Liver (tissue), 9 donors: Measurements from ENCODE around the gene SLC24A3. TPM values are rescaled to one million over a fixed set of nuclear protein-coding genes. Genes with fewer than 3 reads are reported as not detected.

Experiments
- DNase-seq: peaks from one replicate; pipeline ENCODE4 v3.0.0-alpha.2; 2017; ENCODE audit warnings: low spot score
- H3K27ac ChIP-seq, 2 donors: one replicate each; pipeline ENCODE4 v1.7.0; 2013; ENCODE audit warnings: inconsistent platforms in 2 of 2, low read length in 2 of 2, control low read depth in 1 of 2, low read depth in 1 of 2, mild to moderate bottlenecking in 1 of 2
- H3K27me3 ChIP-seq, 4 donors: one replicate each; pipeline versions ENCODE4 v1.6.1 to v1.7.0; 2013; ENCODE audit warnings: low read length in 3 of 4, inconsistent platforms in 1 of 4, mild to moderate bottlenecking in 1 of 4, moderate library complexity in 1 of 4; ENCODE audit not compliant: control insufficient read depth in 4 of 4, insufficient read depth in 4 of 4
- H3K36me3 ChIP-seq, 4 donors: one replicate each; pipeline versions ENCODE4 v1.6.1 to v1.7.0; 2013; ENCODE audit warnings: low read length in 3 of 4, mild to moderate bottlenecking in 3 of 4, low read depth in 1 of 4, moderate library complexity in 1 of 4; ENCODE audit not compliant: control insufficient read depth in 4 of 4, insufficient read depth in 3 of 4
- H3K4me1 ChIP-seq, 4 donors: one replicate each; pipeline versions ENCODE4 v1.6.1 to v1.7.0; 2013; ENCODE audit warnings: low read length in 3 of 4, mild to moderate bottlenecking in 3 of 4, moderate library complexity in 1 of 4; ENCODE audit not compliant: control insufficient read depth in 4 of 4, insufficient read depth in 4 of 4
- H3K4me3 ChIP-seq, 3 donors: one replicate each; pipeline versions ENCODE4 v1.6.1 to v1.7.0; 2013; ENCODE audit warnings: low read length in 3 of 3, control low read depth in 1 of 3, low read depth in 1 of 3, mild to moderate bottlenecking in 1 of 3
- H3K9ac ChIP-seq, 2 donors: one replicate each; pipeline ENCODE4 v1.7.0; 2013; ENCODE audit warnings: low read length in 2 of 2, mild to moderate bottlenecking in 2 of 2, moderate library complexity in 2 of 2, control low read depth in 1 of 2, low read depth in 1 of 2
- H3K9me3 ChIP-seq, 4 donors: one replicate each; pipeline versions ENCODE4 v1.6.1 to v1.7.0; 2013; ENCODE audit warnings: low read length in 3 of 4; ENCODE audit not compliant: control insufficient read depth in 4 of 4
- EGR1 ChIP-seq, 2 donors: IDR thresholded peaks; 2 replicates each; pipeline ENCODE4 v1.6.1; 2016 to 2018; ENCODE audit warnings: antibody characterized with exemption in 2 of 2, low read depth in 2 of 2
- FOXA1 ChIP-seq: IDR thresholded peaks from 2 replicates; pipeline ENCODE4 v1.6.1; 2016; ENCODE audit warnings: antibody characterized with exemption
- FOXA2 ChIP-seq: IDR thresholded peaks from 2 replicates; pipeline ENCODE4 v1.6.1; 2016; ENCODE audit warnings: antibody characterized with exemption
- GABPA ChIP-seq, 2 donors: IDR thresholded peaks in 1 of 2; conservative IDR thresholded peaks in 1 of 2; 2 replicates each; pipeline ENCODE4 v1.6.1; 2016; ENCODE audit warnings: antibody characterized with exemption in 2 of 2, mild to moderate bottlenecking in 1 of 2, moderate library complexity in 1 of 2
- HNF4A ChIP-seq, 2 donors: conservative IDR thresholded peaks; 2 replicates each; pipeline ENCODE4 v1.6.1; 2016; ENCODE audit warnings: antibody characterized with exemption in 2 of 2, mild to moderate bottlenecking in 2 of 2
- HNF4G ChIP-seq: IDR thresholded peaks from 2 replicates; pipeline ENCODE4 v1.6.1; 2016; ENCODE audit warnings: antibody characterized with exemption
- JUND ChIP-seq, 2 donors: IDR thresholded peaks; 2 replicates each; pipeline ENCODE4 v1.6.1; 2016; ENCODE audit warnings: antibody characterized with exemption in 2 of 2
- RAD21 ChIP-seq, 2 donors: IDR thresholded peaks; 2 replicates each; pipeline ENCODE4 v1.6.1; 2016; ENCODE audit warnings: antibody characterized with exemption in 2 of 2, mild to moderate bottlenecking in 2 of 2
- YY1 ChIP-seq: IDR thresholded peaks from 2 replicates; pipeline ENCODE4 v1.6.1; 2016; ENCODE audit warnings: antibody characterized with exemption, mild to moderate bottlenecking
- WGBS: extraction: QIAGEN DNeasy Blood & Tissue Kit; methylation state at CpG from one replicate; pipeline ENCODE4 v1.1.7; 2013; 5-methylcytosine and 5-hydroxymethylcytosine counted together
- polyA plus RNA-seq, 2 donors: library from polyadenylated mRNA; stranded (reverse) in 1 of 2; unstranded in 1 of 2; fragments of 200-250 nt in 1 of 2; fragments of >200 nt in 1 of 2; fragmentation: Nextera tagmentation in 1 of 2; extraction: Ambion mirVana in 1 of 2; gene quantifications; one replicate each; pipeline versions ENCODE4 v1.2.1 to v1.2.3, GENCODE V29; 2013 to 2015
- total RNA-seq, 2 donors: library from RNA; depleted of rRNA; stranded (reverse); fragments of >200 nt; gene quantifications; one replicate each; pipeline ENCODE4 v1.2.3, GENCODE V29; 2014
- TF ChIP-seq, protein P1 (sequence below): IDR thresholded peaks from 2 replicates; pipeline ENCODE4 v1.6.1; 2016; ENCODE audit warnings: antibody characterized with exemption
- TF ChIP-seq, protein P2 (sequence below): fragments of 150-350 bp; IDR thresholded peaks from 2 replicates; pipeline ENCODE4 v1.5.1; 2017; ENCODE audit warnings: improper control_type of control experiment, low read depth, low read length; ENCODE audit not compliant: missing input control
- TF ChIP-seq, protein P3 (sequence below): IDR thresholded peaks from 2 replicates; pipeline ENCODE4 v1.6.1; 2016; ENCODE audit warnings: antibody characterized with exemption, mild to moderate bottlenecking
- TF ChIP-seq, protein P4 (sequence below): IDR thresholded peaks from 2 replicates; pipeline ENCODE4 v1.6.1; 2016; ENCODE audit warnings: antibody characterized with exemption
- TF ChIP-seq, protein P5 (sequence below): IDR thresholded peaks from 2 replicates; pipeline ENCODE4 v1.6.1; 2016; ENCODE audit warnings: antibody characterized with exemption
- donor health status: healthy.
- donor health status: healthy.
- donor health status: healthy.
- donor health status: healthy.
- donor health status: healthy.

The SLC24A3 gene
- total and polyA plus RNA-seq, 4 donors, result 0.28 to 1.8 (median 0.46) TPM

DNA sequence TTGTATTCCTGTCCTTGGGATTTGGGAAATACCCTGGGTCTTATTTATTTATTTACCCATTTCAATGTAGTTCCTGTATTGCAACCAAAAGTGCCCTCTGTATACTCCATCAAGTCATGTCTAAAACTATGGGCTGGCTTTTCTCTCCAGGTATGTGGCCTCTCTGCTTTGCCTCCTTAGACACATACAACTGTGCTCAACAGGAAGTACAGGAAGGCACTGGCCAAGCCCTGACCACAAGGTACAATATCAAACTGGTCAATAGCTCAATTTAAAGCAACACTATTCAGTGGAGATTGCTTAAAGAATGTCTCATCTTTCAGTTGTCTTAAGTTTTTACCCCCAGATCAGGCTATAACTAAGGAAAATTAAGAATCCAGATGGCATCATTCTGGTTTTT, 42.3 kb upstream of the SLC24A3 start:
- DNase-seq, result no peak
- H3K27me3 ChIP-seq, result peaks cover 0 to 9% (median 0%) of the 10 kb centered on the region in 4 donors
- TF ChIP-seq EGR1 (IDR thresholded peaks at IDR 0.05; ENCODE audit: low read depth in 2 of 2) (no peak), RAD21 (IDR thresholded peaks at IDR 0.05) (no peak), HNF4G (no peak), HNF4A (conservative IDR thresholded peaks at IDR 0.05) (no peak), YY1 (no peak), FOXA1 (no peak)
- TF ChIP-seq, protein P1, sequence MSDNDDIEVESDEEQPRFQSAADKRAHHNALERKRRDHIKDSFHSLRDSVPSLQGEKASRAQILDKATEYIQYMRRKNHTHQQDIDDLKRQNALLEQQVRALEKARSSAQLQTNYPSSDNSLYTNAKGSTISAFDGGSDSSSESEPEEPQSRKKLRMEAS, result no peak
- TF ChIP-seq, protein P2, sequence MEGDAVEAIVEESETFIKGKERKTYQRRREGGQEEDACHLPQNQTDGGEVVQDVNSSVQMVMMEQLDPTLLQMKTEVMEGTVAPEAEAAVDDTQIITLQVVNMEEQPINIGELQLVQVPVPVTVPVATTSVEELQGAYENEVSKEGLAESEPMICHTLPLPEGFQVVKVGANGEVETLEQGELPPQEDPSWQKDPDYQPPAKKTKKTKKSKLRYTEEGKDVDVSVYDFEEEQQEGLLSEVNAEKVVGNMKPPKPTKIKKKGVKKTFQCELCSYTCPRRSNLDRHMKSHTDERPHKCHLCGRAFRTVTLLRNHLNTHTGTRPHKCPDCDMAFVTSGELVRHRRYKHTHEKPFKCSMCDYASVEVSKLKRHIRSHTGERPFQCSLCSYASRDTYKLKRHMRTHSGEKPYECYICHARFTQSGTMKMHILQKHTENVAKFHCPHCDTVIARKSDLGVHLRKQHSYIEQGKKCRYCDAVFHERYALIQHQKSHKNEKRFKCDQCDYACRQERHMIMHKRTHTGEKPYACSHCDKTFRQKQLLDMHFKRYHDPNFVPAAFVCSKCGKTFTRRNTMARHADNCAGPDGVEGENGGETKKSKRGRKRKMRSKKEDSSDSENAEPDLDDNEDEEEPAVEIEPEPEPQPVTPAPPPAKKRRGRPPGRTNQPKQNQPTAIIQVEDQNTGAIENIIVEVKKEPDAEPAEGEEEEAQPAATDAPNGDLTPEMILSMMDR, result no peak
- TF ChIP-seq, protein P3, sequence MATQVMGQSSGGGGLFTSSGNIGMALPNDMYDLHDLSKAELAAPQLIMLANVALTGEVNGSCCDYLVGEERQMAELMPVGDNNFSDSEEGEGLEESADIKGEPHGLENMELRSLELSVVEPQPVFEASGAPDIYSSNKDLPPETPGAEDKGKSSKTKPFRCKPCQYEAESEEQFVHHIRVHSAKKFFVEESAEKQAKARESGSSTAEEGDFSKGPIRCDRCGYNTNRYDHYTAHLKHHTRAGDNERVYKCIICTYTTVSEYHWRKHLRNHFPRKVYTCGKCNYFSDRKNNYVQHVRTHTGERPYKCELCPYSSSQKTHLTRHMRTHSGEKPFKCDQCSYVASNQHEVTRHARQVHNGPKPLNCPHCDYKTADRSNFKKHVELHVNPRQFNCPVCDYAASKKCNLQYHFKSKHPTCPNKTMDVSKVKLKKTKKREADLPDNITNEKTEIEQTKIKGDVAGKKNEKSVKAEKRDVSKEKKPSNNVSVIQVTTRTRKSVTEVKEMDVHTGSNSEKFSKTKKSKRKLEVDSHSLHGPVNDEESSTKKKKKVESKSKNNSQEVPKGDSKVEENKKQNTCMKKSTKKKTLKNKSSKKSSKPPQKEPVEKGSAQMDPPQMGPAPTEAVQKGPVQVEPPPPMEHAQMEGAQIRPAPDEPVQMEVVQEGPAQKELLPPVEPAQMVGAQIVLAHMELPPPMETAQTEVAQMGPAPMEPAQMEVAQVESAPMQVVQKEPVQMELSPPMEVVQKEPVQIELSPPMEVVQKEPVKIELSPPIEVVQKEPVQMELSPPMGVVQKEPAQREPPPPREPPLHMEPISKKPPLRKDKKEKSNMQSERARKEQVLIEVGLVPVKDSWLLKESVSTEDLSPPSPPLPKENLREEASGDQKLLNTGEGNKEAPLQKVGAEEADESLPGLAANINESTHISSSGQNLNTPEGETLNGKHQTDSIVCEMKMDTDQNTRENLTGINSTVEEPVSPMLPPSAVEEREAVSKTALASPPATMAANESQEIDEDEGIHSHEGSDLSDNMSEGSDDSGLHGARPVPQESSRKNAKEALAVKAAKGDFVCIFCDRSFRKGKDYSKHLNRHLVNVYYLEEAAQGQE, result no peak
- TF ChIP-seq, protein P4, sequence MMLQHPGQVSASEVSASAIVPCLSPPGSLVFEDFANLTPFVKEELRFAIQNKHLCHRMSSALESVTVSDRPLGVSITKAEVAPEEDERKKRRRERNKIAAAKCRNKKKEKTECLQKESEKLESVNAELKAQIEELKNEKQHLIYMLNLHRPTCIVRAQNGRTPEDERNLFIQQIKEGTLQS, result no peak
- TF ChIP-seq, protein P5, sequence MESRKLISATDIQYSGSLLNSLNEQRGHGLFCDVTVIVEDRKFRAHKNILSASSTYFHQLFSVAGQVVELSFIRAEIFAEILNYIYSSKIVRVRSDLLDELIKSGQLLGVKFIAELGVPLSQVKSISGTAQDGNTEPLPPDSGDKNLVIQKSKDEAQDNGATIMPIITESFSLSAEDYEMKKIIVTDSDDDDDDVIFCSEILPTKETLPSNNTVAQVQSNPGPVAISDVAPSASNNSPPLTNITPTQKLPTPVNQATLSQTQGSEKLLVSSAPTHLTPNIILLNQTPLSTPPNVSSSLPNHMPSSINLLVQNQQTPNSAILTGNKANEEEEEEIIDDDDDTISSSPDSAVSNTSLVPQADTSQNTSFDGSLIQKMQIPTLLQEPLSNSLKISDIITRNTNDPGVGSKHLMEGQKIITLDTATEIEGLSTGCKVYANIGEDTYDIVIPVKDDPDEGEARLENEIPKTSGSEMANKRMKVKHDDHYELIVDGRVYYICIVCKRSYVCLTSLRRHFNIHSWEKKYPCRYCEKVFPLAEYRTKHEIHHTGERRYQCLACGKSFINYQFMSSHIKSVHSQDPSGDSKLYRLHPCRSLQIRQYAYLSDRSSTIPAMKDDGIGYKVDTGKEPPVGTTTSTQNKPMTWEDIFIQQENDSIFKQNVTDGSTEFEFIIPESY, result no peak
- no peak overlapping the region for H3K4me3 ChIP-seq
- H3K9me3 ChIP-seq, result no peaks in the 10 kb centered on the region
- no peak overlapping the region for H3K9ac ChIP-seq
- H3K27ac ChIP-seq, result no peak overlapping the region
- H3K36me3 ChIP-seq, result no peaks in the 10 kb centered on the region
- no peaks in the 10 kb centered on the region for H3K4me1 ChIP-seq

DNA sequence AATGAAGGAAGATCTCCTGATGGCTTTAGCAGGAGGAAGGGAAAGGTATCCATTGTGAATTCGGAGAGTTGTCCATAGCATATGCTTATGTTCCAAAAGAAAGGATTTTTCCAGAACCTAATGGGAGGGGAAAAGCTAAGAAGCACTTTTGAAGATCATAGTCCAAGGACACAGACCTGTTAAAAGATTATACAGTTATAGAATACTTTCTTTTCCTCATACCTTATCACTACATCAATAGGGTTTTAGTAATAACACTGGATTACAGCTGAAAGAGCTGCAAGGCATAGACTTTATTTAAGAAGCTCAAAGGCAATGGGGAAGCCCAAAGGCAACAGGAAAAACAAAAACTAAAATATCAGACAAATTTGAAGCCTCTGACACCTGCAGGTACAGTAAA, 39.8 kb upstream of the SLC24A3 start:
- no peak overlapping the region for H3K27ac ChIP-seq
- H3K27me3 ChIP-seq, result peaks cover 0 to 9% (median 0%) of the 10 kb centered on the region in 4 donors
- no peak overlapping the region for H3K4me3 ChIP-seq
- TF ChIP-seq GABPA (IDR thresholded peaks at IDR 0.05 in 1 of 2, conservative IDR thresholded peaks at IDR 0.05 in 1 of 2) (no peak), FOXA2 (no peak), JUND (IDR thresholded peaks at IDR 0.05) (no peak), HNF4A (conservative IDR thresholded peaks at IDR 0.05) (no peak), RAD21 (IDR thresholded peaks at IDR 0.05) (no peak)
- TF ChIP-seq, protein P2, result no peak
- no peak for DNase-seq
- H3K4me1 ChIP-seq, result no peaks in the 10 kb centered on the region
- H3K36me3 ChIP-seq, result no peaks in the 10 kb centered on the region
- no peak overlapping the region for H3K9ac ChIP-seq
- WGBS, result 65% methylated on average over 1 of the region's 1 CpG
- H3K9me3 ChIP-seq, result no peaks in the 10 kb centered on the region
